KOPT-K1 (cell line): Measurements from ENCODE around the gene CCNDBP1.

Source experiments
- H3K27ac ChIP-seq: fragments of 200-600 bp; sonication (generic); 2 replicates; pipeline ENCODE4 v1.5.1; 2016; ENCODE audit warnings: antibody characterized with exemption, mild to moderate bottlenecking, low read depth, low read length; ENCODE audit not compliant: poor library complexity, severe bottlenecking
- H3K36me3 ChIP-seq: fragments of 200-600 bp; sonication (generic); 2 replicates; pipeline ENCODE4 v1.5.1; 2017; ENCODE audit warnings: antibody characterized with exemption, mild to moderate bottlenecking, low read length, moderate library complexity; ENCODE audit not compliant: insufficient read depth
- H3K9me3 ChIP-seq: fragments of 200-600 bp; sonication (generic); 2 replicates; pipeline ENCODE4 v1.5.1; 2017; ENCODE audit warnings: antibody characterized with exemption, low read length, mild to moderate bottlenecking; ENCODE audit not compliant: insufficient read depth, poor library complexity, severe bottlenecking

The CCNDBP1 gene

DNA sequence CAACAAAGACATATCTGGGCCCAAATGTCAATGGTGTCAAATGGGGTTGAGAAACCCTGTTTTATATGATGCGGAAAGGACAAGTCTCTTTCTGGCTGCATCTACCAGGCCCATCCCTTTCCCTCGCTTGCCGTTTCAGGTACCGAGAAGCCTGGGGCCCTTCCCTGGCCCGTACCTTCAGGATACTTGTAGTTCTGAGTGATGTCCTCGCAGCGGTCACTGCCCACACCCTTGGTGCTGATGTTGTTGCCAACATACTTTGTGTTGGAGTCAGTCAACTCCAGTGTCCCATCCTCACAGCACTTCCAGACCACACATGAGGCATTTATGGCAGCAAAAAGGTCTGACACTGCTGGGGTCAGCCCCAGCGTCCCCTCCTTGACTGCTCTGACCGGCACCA is 21.8 kb downstream of the CCNDBP1 start:
- H3K27ac ChIP-seq, result no peak overlapping the region
- H3K9me3 ChIP-seq, result no peaks in the 10 kb centered on the region

DNA sequence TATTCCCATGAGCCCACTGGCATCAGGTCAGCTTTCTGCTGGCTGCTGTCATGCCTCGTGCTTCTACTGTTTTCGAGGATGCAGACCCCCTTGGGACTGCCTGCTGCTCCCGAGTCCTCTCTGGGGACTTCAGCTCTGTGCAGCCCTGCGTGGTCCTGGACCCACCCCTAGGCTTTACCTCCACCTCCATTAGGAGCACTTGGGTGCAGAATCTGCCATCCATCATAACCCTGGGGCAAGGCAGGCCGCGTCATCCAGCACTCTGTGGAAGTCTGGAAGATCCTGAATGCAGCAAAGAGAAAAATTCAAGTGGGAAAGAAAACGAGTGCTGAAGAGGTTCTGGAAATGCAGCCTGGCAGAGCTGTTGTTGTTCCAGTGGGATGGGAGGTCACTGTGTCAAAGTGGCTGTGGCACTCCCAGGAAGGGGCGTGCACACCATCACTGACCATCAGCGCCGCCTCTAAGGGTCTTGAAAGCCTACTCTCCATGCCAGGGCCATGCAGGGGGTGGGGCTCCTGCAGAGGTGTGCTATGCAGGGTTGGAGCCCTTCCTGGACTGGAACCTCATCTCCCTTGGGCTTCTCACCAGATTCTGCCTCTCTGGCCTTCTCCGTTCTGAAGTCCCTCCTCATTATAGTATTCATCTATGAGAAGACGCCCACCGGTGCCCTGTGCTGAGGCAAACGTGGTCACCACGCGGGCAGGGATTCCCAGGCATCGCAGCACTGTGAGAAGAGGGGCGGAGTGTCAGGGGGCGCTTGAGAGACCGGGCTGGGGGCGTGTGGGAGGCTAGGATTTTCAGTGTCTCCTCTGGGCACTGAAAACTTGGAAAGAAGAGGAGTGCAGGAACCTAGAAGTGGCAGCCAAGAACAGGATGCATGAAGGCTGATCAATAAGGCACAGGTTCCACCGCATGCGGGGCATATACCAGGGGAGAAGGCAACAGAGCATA is 23.1 kb downstream of the CCNDBP1 start:
- Histone ChIP-seq H3K36me3 (no peaks in the 10 kb centered on the region), H3K27ac (no peak overlapping the region), H3K9me3 (no peaks in the 10 kb centered on the region)

More for the DNA sequence above, 21.8 kb downstream of the CCNDBP1 start:
- no peaks in the 10 kb centered on the region for H3K36me3 ChIP-seq

DNA sequence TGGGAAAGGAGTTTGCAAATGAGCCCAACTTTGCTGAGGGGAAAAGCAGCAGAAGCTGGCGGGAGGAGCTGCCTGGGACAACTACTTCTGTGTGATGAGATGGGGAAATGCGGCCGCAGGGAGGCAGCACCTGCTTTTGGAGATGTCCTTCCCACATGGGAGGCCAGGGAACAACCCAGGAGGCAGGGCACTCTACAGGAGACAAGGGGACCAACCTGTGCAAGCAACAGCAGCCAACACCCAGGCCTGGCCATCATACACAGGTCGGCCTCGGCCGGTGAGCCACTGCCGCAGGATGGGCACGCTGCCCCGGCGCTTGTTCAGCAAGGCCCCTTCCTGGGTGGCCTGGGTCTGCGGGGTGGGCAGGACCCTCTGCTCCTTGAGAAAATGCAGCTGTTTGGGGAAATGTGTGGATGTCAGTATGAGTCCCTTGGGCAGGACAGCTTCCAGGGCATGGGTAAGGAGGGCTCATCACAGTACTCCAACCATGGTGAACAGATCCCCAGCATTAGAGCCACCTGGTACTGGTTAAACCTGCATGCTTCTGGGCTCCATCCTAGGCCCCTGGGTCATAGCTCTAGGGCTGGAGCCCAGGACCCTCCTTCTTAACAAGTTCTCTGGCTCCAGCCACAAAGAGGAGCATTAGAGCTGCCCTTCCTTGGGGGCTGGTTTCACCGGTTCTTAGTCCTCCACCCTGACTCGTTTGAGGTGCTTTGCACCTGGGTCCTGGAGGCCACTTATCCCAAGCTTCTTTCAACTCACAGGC is 24.0 kb downstream of the CCNDBP1 start:
- Histone ChIP-seq H3K27ac (no peak overlapping the region), H3K36me3 (no peaks in the 10 kb centered on the region), H3K9me3 (no peaks in the 10 kb centered on the region)

DNA sequence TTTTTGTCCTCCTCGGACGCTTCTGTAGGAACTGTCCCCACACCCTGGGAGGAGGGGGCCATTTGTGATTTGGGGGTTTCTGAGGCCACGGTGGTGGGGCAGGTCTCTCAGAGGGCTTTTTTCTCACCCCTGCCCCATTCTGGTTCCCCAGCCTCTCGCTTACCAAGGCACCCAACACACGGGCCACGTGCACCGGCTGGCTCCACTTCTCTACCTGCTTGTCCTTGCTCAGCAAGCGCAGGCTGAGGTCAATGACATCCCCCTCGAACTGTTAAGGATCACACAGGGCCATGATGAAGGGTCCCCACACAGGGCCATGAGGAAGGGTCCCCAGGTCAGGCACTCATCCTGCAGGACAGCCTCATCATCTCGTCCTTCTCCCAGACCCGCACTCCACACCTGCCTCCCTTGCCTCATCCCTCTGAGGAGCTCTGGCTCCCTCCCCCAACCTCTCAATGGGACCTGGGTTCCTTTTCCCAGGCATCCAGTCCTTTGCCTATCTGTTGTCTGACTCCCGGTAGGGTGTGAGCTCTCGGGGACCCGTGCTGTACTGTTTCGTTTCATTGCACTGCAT is 25.1 kb downstream of the CCNDBP1 start:
- Histone ChIP-seq H3K27ac (no peak overlapping the region), H3K9me3 (no peaks in the 10 kb centered on the region), H3K36me3 (no peaks in the 10 kb centered on the region)

DNA sequence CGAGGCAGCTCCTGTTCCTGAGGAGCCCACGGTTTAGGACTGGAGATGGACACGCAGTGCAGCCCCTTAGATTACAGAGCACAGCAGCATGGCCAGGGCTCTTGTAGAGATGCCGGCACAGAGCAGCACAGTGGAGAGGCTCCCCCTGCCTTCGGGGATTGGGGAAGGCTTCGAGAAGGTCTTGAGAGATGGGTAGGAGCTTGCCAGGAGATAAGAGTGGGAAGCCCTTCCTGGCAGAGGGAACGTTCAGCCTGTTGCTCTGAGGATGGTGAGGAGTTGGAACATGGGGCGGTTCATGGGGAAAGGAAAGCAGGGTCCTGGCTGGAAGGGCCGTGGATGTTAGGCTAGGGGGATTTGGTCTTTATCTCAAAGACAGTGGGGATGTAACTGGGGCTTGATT is 25.6 kb downstream of the CCNDBP1 start:
- Histone ChIP-seq H3K9me3 (no peaks in the 10 kb centered on the region), H3K36me3 (no peaks in the 10 kb centered on the region), H3K27ac (no peak overlapping the region)

DNA sequence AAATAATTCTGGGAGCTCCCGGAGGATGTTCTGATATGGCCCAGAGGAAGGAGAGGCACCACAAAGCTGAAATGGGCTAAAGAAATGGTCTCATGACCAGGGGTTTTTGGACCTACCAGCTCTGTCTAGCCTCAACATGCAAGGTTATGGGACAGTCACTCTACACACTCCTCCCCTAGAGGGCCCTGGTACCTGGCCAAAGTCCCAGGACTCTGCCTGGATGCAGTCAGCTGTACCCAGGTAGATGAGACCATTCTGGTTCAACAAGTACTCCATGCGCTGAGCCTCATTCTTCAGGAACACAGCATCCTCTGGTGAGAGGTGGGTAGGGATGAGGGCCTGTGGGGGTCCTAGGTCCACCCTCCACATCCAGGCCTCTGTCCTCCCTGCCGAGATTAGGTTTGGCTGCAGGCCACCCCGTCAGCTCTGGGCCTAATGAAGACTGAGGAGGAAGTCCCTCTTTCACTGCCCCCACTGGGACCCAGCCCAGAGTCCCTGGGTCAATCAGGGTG is 26.1 kb downstream of the CCNDBP1 start:
- H3K27ac ChIP-seq, result no peak overlapping the region
- no peaks in the 10 kb centered on the region for H3K9me3 ChIP-seq
- no peaks in the 10 kb centered on the region for H3K36me3 ChIP-seq

DNA sequence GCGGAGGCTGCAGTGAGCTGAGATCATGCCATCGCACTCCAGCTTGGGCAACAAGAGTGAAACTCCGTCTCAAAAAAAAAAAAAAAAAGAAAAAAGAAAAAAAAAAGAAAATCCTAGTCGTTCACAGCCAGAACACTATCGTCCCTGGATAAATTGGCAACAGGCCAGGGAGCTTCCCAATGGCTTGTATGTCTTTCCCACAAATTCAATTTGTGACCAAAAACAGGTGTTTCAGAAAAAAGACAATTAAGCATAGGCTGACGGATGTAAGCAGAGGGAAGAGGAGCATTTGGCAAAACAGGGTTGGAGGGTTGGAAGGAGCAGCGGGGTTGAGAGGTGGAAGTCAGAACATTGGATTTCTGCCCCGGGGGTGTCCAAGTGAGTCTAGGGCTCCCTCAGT is 27.1 kb downstream of the CCNDBP1 start:
- no peaks in the 10 kb centered on the region for H3K36me3 ChIP-seq
- no peaks in the 10 kb centered on the region for H3K9me3 ChIP-seq
- H3K27ac ChIP-seq, result no peak overlapping the region

DNA sequence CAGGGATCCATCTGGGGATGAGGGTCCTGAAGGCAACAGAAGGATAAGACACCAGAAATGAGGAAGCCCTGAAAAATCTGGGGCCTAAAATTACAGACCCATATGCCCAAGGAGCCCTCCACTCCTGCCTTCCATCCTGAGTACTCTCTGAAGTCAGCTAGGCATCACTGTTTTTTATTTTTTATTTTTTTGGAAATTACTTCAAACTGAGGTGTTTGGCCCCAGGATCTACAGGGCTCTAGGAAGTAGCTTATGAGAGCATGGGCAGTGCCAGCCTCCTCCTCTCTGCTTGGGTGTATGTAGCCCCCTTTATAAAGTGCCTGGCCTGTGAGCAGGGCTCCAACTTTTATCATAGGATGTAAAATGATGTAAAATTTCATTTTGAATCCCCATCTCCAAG is 27.7 kb downstream of the CCNDBP1 start:
- no peaks in the 10 kb centered on the region for H3K9me3 ChIP-seq
- no peaks in the 10 kb centered on the region for H3K36me3 ChIP-seq
- no peak overlapping the region for H3K27ac ChIP-seq

DNA sequence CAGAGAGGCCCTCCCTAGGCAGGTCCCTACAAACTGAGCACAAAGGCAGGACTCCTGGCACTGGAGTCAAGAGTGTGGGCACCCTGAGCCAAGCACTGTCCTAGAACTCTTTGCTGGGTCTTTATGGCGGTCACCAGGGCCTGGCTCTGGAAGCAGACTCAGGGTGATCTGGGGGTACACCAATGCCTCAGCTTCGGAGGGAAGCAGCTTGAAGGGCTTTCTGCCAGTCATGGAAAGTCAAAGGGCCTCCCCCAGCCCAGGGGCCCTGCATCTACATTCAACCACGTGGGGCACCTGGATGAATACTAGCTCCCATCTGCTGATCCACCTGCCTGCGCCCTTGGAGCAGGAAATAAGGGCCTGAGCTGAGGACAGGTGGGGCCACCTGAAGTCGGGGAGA is 28.3 kb downstream of the CCNDBP1 start:
- H3K9me3 ChIP-seq, result no peaks in the 10 kb centered on the region
- H3K27ac ChIP-seq, result no peak overlapping the region
- H3K36me3 ChIP-seq, result no peaks in the 10 kb centered on the region

DNA sequence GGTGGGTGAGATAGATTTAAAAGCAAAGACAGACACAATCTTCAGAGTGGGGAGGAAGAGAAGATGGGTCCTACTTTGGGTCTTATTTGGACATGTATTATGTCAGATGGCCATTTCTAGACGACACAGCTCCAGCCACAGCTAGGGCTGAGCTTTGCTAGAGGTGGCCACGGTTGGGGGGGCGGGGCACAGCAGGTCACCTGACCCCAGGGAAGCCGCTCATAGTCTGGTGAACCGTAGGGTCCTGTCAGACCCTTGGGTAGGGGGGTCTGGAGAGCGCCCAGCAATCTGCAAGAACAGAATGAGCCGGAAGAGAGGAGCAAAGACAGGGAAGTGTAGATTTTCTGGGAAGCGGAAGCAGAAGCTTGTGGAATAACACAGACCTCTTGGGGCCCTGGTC is 29.0 kb downstream of the CCNDBP1 start:
- no peaks in the 10 kb centered on the region for H3K9me3 ChIP-seq
- H3K27ac ChIP-seq, result no peak overlapping the region

DNA sequence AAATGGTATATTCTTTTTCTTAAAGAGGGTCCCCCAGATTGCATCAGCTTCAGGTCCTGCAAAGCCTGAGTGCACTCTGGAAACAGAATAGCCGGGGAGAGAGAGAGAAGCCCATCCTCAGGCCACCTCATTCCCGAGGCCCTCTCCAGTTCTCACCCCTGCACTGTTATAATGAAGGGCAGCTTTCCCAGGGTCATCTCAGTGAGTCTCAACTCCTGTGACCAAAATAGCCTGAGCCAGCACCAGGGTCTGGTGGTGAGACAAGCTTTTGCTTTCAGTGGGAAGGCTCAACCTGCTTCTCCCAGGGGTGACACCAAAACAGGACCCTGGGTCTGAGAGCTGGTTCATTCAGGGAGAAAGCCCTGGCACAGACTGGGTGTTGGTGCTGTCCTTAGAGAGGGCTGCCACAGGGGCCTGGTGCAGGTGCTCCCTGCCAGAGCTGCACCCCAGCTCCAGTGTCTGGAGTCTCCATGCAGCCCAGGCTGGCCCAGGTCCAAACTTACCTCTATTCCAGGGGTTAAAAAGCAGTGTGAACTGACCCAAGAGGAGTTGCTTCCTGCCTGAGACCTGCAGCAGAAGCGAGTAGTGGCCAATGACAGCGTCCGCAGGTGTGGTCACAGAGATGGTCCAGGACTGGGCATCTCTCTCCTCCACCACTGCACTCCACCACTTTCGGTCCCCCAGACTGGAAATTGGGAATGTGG is 29.5 kb downstream of the CCNDBP1 start:
- no peaks in the 10 kb centered on the region for H3K36me3 ChIP-seq
- no peak overlapping the region for H3K27ac ChIP-seq
- no peaks in the 10 kb centered on the region for H3K9me3 ChIP-seq

More for the DNA sequence above, 29.0 kb downstream of the CCNDBP1 start:
- no peaks in the 10 kb centered on the region for H3K36me3 ChIP-seq

DNA sequence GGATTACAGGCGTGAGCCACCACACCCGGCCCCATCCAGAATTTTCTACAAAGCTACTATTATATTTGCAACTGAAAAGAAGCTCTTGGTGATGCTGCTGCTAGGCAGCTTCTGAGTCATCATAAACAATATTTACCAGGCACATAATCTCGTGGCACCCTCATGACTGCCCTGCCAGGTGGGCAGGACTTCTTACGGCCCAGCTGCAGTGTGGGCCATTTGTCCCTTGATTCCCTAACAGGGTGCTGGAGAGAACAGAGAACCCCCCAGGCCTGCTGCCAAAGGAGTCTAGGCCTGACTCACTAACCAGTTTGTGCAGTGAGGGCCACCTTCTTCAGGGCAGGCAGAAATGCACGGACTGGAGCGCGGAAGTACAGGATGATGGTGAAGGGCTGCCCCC is 30.8 kb downstream of the CCNDBP1 start:
- H3K36me3 ChIP-seq, result no peaks in the 10 kb centered on the region
- H3K27ac ChIP-seq, result no peak overlapping the region
- no peaks in the 10 kb centered on the region for H3K9me3 ChIP-seq

DNA sequence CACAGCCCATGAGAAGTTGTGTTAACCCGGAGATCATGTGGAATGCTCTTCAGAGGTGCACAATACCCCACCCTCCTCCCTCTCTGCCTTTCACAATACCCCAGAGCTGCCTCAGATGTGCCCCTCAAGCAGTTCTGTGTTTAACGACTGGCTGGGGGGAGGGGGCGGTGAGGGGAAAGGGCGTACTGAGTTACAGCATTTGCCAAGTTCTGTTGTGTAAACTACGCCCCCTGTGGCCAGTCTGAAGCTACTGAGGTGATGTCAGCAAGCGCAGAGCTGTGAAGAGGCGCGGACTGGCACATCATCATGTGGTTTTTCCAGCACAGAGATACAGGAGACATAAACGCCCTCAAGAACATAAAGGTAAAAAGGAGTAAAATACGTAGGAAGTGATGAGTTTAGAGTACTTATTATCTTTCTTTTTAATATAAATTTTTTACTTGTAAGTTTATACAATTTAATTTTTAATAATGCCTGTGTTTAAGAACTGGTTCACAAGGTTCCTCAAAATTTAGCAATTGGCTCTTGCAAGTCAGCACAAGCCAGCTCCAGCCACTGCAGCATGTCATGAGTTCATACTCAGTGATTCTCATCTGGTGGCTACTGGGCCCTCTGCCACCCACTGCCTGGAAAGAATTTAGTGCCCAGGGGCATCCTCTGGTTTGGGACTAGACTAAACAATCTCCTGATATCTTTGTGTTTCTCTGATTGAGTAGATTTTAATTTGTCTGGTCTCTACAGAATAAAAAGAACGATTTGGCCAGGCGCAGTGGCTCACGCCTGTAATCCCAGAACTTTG is 33.9 kb downstream of the CCNDBP1 start:
- H3K27ac ChIP-seq, result no peak overlapping the region
- H3K9me3 ChIP-seq, result no peaks in the 10 kb centered on the region
- no peaks in the 10 kb centered on the region for H3K36me3 ChIP-seq
